GM19395 (cell line): ENCODE results near the gene ZCCHC7.
"Not testable (repeated sequence)": the region's sequence is repeated elsewhere in the genome, so short reads cannot be mapped to it uniquely, and the experiment has no call there.

Experiments
- ATAC-seq: cut with Tn5 transposase; IDR thresholded peaks from one replicate; pipeline ENCODE4 v1.9.1; 2021; ENCODE audit warnings: mild to moderate bottlenecking, moderate library complexity; ENCODE audit not compliant: unreplicated experiment

The ZCCHC7 gene

DNA sequence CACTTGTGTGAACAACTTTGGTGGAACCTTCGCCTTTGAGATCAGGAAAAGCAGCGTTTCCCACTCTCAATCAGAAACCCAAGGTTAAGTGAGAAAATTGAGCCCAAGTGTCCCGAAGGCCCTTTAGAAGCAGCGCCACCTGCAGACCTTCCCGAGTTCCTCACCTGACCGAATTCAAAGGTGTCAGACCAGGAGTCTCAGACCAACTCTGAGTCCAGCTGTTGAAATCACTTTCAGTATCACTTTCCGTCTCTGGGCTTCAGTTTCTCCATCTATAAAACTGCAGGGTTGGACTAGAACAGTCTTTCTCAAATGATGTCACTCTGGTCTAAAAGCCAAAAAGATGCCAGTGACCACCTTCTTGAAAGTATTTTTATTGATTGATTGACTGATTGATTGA lies 270.4 kb downstream of the ZCCHC7 start:
- peak; percentile 89 for ATAC-seq

DNA sequence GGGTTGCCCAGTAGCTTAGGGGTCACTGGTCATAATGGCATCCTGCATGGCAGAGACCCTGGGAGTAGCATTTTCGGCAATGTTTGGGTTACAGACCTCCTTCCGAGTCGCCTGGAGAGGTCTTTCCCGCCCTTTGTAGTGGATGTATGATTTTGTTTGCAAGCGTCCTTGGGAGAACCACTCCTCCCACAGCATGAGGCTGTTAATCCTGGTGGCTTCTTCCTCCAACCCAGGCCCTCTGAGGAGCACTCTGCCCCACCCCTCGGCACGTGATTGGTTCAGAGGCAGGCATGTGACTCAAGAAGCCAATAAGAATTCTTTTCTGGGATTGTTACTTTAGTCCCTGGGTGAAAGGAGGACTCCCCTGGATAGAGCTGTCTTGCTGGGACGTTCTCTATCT lies 271.9 kb downstream of the ZCCHC7 start:
- no peak for ATAC-seq

DNA sequence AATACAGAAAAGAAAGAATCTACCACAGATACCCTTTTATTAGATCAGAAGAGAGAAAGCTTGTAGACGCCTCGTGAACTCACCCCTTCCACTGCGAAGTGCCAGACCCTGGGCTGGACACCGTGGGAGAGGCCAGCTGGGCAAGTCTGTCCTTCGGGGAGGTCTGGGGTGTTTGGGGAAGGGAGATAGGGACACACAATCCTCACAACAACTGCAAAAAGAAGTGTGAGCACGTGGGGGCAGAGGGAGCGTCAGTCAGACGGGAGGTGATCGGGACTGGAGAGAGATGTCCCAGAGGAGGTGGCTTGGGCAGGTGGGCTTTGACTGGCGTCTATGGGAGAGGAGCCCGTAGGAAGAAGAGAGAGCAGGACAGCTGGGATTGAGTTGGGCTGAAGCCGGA lies 274.9 kb downstream of the ZCCHC7 start:
- no peak for ATAC-seq

DNA sequence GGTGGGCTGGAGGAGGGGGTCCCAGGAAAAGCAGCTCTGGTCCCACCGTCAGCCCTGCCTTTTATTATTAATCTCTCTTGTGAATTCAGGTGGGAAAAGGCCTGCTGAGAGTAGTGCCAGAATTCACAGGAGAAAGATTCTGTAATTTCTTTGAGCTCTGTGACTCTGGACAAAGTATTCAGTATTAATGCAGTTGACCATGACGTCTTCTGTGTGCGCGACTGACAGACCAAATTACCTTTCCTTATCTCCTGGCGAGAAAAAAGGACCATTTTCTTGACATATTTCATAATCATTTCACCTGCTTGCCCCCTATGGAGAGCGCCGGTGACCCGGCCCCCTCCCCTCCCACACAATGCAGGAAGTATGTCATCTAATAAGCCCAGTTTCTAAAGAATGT lies 275.3 kb downstream of the ZCCHC7 start:
- no peak for ATAC-seq

DNA sequence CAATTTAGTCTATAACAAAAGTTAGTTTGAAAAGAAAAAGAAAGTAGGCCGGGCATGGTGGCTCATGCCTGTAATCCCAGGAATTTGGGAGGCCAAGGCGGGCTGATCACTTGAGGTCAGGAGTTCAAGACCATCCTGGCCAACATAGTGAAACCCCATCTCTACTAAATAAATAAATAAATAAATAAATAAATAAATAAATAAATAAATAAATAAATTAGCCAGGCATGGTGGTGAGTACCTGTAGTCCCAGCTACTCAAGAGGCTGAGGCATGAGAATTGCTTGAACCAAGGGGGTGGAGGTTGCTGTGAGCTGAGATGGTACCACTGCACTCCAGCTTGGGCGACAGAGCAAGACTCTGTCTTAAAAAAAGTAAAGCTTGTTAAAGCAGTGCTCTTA lies 277.6 kb downstream of the ZCCHC7 start:
- not testable (repeated sequence) for ATAC-seq

DNA sequence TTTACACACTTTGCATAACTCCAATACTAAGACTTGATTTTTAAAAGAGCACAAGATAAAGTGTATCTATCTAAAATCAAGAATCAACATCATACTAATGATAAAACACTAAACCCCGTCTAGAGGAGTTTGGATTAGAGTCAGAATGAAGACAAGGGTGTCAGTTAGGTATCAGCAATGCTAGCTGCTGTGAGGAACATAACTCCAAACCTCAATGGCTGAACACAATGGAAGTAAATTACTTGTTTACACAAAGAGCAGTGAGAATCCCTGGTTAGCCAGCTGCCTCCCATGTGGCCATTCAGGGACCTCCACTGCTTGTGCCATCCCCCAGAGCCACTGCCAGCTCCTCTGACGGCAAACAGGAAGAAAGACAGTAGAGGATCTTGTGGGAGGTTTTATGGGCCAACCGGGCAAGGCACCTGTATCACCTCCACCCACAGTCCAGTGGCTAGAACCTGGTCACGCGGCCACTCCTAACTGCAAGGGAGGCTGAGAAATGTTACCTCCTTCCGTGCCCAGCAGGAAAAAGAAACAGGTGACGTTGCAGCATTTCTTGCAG lies 278.2 kb downstream of the ZCCHC7 start:
- no peak for ATAC-seq

DNA sequence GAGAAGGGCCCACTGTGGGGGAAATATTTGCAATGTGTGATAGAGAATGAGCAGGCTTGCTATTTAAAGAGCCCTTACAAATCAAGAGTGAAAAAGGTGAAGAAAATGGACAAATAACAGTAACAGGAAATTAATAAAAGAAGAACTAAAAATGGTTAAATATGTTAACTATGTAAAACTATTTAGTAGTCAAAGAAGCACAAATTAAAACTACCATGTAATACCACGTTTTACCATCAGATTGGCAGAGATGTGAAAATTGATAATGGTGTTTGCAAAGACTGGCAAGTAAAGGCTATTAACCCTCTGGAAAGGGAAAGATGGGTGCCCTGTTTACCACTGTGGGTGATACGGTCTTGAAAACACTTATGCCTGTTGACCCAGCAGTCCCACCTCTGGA lies 279.0 kb downstream of the ZCCHC7 start:
- ATAC-seq, result no peak

DNA sequence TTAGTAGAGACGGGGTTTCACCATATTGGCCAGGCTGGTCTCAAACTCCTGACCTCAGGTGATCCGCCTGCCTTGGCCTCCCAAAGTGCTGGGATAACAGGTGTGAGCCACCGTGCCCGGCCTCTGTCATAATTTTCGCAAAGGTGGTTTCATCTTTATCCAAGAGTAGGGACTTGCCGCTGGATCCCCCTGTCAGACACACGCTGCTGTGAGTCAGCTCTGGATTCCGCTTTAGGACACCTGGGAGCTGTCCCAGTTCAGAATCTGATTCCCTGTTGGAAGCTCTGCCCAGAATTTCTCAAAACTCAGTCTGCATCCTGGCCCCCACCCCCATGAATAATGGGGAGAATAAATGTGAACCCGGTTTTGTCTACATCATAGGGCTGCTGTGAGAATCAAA lies 284.2 kb downstream of the ZCCHC7 start:
- no peak for ATAC-seq

DNA sequence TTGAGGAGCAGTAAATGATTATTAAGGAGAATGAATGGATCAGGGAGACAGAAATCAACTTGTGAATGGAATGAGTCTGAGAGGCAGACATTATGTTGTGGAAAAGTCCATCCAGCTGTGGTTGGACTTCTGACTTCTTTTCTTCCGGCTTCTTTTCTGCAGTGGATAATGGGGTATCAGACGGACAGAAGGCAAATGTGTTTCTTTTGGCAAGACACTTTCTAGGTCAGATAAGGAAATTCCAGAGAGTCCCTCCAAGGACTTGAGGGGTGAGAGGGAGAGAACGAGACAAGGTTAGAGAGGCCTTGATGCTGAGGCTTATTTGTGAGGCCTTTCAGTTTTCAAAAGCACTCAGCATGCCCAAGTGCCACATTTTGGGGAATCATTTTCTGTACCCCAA lies 285.0 kb downstream of the ZCCHC7 start:
- no peak for ATAC-seq

DNA sequence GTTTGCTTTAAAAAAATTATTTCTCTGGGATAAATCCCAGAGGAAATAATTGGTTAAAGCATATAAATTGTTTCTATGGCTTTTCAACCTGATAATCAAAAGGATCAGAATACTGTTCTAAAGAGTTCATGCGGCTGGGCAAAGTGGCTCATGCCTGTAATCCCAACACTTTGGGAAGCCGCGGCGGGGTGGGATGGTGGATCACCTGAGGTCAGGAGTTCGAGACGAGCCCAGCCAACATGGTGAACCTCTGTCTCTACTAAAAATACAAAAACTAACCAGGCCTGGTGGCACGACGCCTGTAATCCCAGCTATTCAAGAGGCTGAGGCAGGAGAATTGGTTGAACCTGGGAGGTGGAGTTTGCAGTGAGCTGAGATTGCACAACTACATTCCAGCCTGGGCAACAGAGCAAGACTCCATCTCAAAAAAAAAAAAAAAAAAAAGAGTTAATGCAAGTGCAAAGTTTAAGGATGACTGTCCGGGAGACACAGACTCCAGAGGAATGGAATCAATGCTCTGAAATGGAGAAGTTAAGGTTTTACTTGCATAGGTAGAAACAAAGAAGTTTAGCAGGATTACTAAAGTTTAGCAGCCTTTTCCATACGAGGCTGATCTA lies 285.5 kb downstream of the ZCCHC7 start:
- no peak for ATAC-seq

DNA sequence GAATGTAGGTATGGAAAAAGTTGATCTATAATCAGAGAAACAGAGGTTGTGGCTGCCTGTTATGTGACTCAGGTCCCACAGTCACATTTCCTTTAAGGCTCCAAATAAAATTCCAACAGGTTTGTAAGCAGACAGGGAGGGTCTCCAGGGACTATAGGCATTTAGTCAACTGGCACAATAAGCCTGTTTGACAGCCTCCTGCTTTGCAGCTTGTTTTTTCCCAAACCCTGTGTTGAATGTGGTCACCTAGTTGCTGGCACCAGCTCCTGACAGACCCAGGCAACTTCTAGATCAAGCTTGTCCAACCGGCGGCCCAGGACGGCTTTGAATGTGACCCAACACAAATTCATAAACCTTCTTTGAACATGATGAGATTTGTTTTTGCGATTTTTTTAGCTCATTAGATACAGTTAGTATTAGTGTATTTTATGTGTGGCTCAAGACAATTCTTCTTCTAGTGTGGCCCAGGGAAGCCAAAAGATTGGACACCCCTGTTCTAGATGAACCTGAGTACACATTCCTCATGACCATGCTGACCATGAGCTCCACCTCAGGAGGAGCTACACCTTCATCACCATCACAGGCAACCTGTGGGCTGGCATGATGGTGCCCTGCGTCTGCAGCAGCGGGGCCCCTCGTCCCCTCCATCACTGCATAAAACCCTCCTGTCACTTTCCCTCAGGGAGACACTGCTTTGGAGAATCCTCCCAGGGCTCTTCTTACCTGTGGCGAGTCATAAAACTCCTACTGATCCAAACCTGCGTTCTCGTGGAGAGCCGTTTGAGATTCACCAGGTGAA lies 286.4 kb downstream of the ZCCHC7 start:
- no peak for ATAC-seq

DNA sequence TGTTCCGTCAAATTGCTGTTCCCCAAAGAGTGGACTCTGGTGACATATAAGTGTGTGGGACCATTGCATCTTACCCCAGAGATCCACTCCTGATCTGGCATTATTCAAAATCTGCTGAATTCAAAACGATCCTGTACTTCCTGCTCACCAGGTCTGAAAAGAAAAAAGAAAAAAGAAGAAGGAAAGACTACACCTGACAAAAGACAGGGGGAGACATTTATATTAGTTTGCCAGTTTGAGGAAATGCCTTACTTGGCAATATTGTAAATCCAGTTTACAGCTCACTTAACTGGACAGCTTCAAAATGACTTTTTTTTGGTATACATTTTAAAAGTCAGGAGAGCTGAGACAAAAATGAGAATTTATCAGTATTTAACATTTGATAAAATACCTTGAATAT lies 287.1 kb downstream of the ZCCHC7 start:
- no peak for ATAC-seq
